HG02571 (cell line): Measurements from ENCODE around the gene MAML3.

ENCODE experiments used
- ATAC-seq: cut with Tn5 transposase; IDR thresholded peaks from one replicate; pipeline ENCODE4 v1.9.1; 2021; ENCODE audit warnings: mild to moderate bottlenecking, moderate library complexity; ENCODE audit not compliant: unreplicated experiment

MAML3 gene

GRCh38 chr4:139798456-139798855, 355.5 kb downstream of the MAML3 start:
- ATAC-seq: no peak

- no peak for ATAC-seq
These were observed 356.7 kb downstream of the MAML3 start for GRCh38 chr4:139797287-139797686.

- ATAC-seq: no peak
These were observed 358.3 kb downstream of the MAML3 start for GRCh38 chr4:139795527-139796314.

GRCh38 chr4:139794158-139794954, 359.6 kb downstream of the MAML3 start:
- ATAC-seq: no peak

- no peak for ATAC-seq
These were observed 362.3 kb downstream of the MAML3 start for GRCh38 chr4:139791681-139792080.

- ATAC-seq: no peak
These were observed 363.7 kb downstream of the MAML3 start for GRCh38 chr4:139790291-139790690.

- no peak for ATAC-seq
These were observed 364.8 kb downstream of the MAML3 start for GRCh38 chr4:139789096-139789654.

GRCh38 chr4:139786494-139787354, 367.3 kb downstream of the MAML3 start:
- no peak for ATAC-seq

GRCh38 chr4:139785356-139785755, 368.6 kb downstream of the MAML3 start:
- no peak for ATAC-seq

GRCh38 chr4:139783741-139784484, 370.1 kb downstream of the MAML3 start:
- no peak for ATAC-seq

GRCh38 chr4:139782926-139783522, 371.0 kb downstream of the MAML3 start:
- ATAC-seq: no peak

- ATAC-seq: no peak
These were observed 372.9 kb downstream of the MAML3 start for GRCh38 chr4:139781066-139781465.

- no peak for ATAC-seq
These were observed 374.3 kb downstream of the MAML3 start for GRCh38 chr4:139779691-139780090.

- ATAC-seq: no peak
These were observed 376.2 kb downstream of the MAML3 start for GRCh38 chr4:139777757-139778156.

GRCh38 chr4:139776235-139776634, 377.7 kb downstream of the MAML3 start:
- no peak for ATAC-seq

- no peak for ATAC-seq
These were observed 379.1 kb downstream of the MAML3 start for GRCh38 chr4:139774759-139775487.

GRCh38 chr4:139773560-139774318, 380.2 kb downstream of the MAML3 start:
- ATAC-seq: no peak

GRCh38 chr4:139770361-139770760, 383.6 kb downstream of the MAML3 start:
- ATAC-seq: no peak
